Neutrophil (primary cell): ENCODE results near the gene STXBP3.

Source experiments
- H3K27ac ChIP-seq: fragments of 200-600 bp; sonication (generic); 2 replicates; pipeline ENCODE4 v1.5.1; 2016; ENCODE audit warnings: mild to moderate bottlenecking, moderate library complexity
- H3K27me3 ChIP-seq: fragments of 200-600 bp; sonication (generic); 2 replicates; pipeline ENCODE4 v1.6.0; 2016; ENCODE audit warnings: mild to moderate bottlenecking
- H3K36me3 ChIP-seq: fragments of 200-600 bp; sonication (generic); 2 replicates; pipeline ENCODE4 v1.5.1; 2017
- H3K4me1 ChIP-seq, 2 experiments: fragments of 200-600 bp in 1 of 2; sonication (generic) in 1 of 2; 1 replicate in 1 of 2; 2 replicates in 1 of 2; pipeline versions ENCODE4 v1.5.1 to v1.6.1; 2013 to 2016; ENCODE audit warnings: low read depth in 1 of 2, low read length in 1 of 2, mild to moderate bottlenecking in 1 of 2, moderate library complexity in 1 of 2; ENCODE audit not compliant: control insufficient read depth in 1 of 2, insufficient read depth in 1 of 2
- H3K4me3 ChIP-seq, 2 experiments: fragments of 200-600 bp in 1 of 2; sonication (generic) in 1 of 2; 1 replicate in 1 of 2; 2 replicates in 1 of 2; pipeline ENCODE4 v1.5.1; 2013 to 2016; ENCODE audit warnings: low read depth in 1 of 2, low read length in 1 of 2, mild to moderate bottlenecking in 1 of 2, moderate library complexity in 1 of 2
- H3K9me3 ChIP-seq: fragments of 200-600 bp; sonication (generic); 2 replicates; pipeline ENCODE4 v1.5.1; 2016
- TF ChIP-seq, protein P1 (sequence below): fragments of 200-600 bp; sonication (generic); IDR thresholded peaks from 2 replicates; pipeline ENCODE4 v1.5.1; 2016; ENCODE audit warnings: antibody characterized with exemption

The STXBP3 gene

DNA sequence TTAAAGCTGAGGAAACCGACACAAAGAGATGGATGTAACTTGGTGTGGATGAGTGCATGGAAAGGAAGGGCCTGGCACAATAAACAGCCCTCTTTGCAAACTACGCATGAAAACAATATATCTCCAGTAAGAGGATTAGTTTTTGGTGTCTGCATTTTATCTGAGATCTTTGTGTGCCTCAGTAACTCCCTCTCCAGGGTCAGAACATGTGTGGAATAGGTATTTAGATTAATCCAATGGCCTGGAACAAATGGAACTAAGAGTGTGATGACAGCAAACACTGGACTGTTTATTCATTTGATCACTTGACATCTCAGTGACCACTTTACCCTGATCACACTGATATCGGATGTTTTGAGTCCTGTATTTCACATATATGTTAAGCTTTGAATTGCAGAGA is 65.1 kb downstream of the STXBP3 start:
- peaks cover 52% of the 10 kb centered on the region for H3K36me3 ChIP-seq
- no peak overlapping the region for H3K27ac ChIP-seq
- peaks cover 8% of the 10 kb centered on the region for H3K27me3 ChIP-seq
- H3K4me3 ChIP-seq: no peak overlapping the region
- no peaks in the 10 kb centered on the region for H3K9me3 ChIP-seq
- TF ChIP-seq, protein P1, sequence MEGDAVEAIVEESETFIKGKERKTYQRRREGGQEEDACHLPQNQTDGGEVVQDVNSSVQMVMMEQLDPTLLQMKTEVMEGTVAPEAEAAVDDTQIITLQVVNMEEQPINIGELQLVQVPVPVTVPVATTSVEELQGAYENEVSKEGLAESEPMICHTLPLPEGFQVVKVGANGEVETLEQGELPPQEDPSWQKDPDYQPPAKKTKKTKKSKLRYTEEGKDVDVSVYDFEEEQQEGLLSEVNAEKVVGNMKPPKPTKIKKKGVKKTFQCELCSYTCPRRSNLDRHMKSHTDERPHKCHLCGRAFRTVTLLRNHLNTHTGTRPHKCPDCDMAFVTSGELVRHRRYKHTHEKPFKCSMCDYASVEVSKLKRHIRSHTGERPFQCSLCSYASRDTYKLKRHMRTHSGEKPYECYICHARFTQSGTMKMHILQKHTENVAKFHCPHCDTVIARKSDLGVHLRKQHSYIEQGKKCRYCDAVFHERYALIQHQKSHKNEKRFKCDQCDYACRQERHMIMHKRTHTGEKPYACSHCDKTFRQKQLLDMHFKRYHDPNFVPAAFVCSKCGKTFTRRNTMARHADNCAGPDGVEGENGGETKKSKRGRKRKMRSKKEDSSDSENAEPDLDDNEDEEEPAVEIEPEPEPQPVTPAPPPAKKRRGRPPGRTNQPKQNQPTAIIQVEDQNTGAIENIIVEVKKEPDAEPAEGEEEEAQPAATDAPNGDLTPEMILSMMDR: no peak
- no peaks in the 10 kb centered on the region for H3K4me1 ChIP-seq

- H3K9me3 ChIP-seq: no peaks in the 10 kb centered on the region
- H3K36me3 ChIP-seq: peaks cover 35% of the 10 kb centered on the region
- TF ChIP-seq, protein P1: no peak
- no peak overlapping the region for H3K27ac ChIP-seq
- H3K4me3 ChIP-seq: no peak overlapping the region
- H3K4me1 ChIP-seq: no peaks in the 10 kb centered on the region
- peaks cover 13% of the 10 kb centered on the region for H3K27me3 ChIP-seq
These were observed 66.9 kb downstream of the STXBP3 start for GRCh38 chr1:108813326-108813725.

- H3K9me3 ChIP-seq: no peaks in the 10 kb centered on the region
- H3K27me3 ChIP-seq: peaks cover 13% of the 10 kb centered on the region
- TF ChIP-seq, protein P1: no peak
- no peaks in the 10 kb centered on the region for H3K4me1 ChIP-seq
- H3K27ac ChIP-seq: no peak overlapping the region
- H3K36me3 ChIP-seq: peaks cover 23% of the 10 kb centered on the region
- H3K4me3 ChIP-seq: no peak overlapping the region
These were observed 68.1 kb downstream of the STXBP3 start for GRCh38 chr1:108814343-108815125.

GRCh38 chr1:108815566-108815965 is 69.1 kb downstream of the STXBP3 start:
- Histone ChIP-seq H3K9me3 (no peaks in the 10 kb centered on the region), H3K27ac (no peak overlapping the region), H3K36me3 (peaks cover 12% of the 10 kb centered on the region), H3K4me1 (no peaks in the 10 kb centered on the region), H3K4me3 (no peak overlapping the region), H3K27me3 (peaks cover 13% of the 10 kb centered on the region)
- TF ChIP-seq, protein P1: no peak

DNA sequence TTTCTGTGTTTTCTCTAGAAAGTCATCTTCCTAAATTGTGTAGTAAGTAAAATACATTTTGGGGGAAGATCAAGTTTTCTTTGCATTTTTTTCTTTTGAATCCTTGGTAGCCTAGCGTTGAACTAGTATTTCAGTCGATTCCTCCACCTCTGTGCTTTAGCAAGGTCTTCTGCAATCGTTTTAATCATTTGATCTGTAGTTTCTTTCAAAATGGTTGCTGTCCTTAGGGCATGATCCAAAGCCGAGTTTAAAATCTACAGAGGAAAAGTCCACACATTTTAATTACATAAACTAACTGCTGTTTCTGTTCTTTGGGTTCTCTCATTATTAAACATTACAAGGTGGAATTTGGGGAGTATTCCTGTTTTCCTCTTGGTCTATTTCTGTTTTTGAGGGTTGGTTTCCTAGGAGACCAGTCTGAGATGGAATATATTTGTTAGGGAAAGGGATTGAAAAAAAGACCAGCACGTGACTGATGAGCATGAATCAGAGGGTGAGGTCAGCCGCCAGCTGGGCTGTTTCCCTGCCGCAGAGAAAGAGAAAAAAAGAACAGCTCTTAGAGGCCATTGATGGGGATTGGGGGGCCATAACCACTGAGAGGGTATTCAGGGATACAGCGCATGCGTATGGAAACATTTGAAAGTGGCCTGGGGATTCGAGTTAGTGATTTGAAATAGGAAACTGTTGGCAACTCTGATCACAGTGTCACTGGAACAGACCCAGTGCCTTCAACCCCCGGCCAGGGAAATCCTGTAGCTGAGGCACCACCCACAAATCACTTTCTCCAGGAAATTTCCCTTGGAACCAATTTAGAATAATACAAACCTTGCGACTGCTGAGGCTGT is 69.8 kb downstream of the STXBP3 start:
- peaks cover 13% of the 10 kb centered on the region for H3K27me3 ChIP-seq
- H3K4me3 ChIP-seq: no peak overlapping the region
- TF ChIP-seq, protein P1: no peak
- no peak overlapping the region for H3K27ac ChIP-seq
- no peaks in the 10 kb centered on the region for H3K9me3 ChIP-seq
- H3K4me1 ChIP-seq: no peaks in the 10 kb centered on the region
- H3K36me3 ChIP-seq: peaks cover 8% of the 10 kb centered on the region
